H1 (cell line): ENCODE data around the gene GNAL. TPM values are rescaled to one million over a fixed set of nuclear protein-coding genes. Genes with fewer than 3 reads are reported as not detected.

Source experiments
- CTCF ChIA-PET: fragments of 300-600 bp; sonication (Branson Sonifier 250); formaldehyde crosslinking; loops from one replicate; lab custom pipeline; 2021; ENCODE audit not compliant: partially characterized antibody; lab: Charles Lee
- POLR2A ChIA-PET: fragments of 300-600 bp; sonication (Branson Sonifier 250); formaldehyde crosslinking; loops from one replicate; lab custom pipeline; 2021; ENCODE audit warnings: inconsistent platforms; ENCODE audit not compliant: partially characterized antibody; lab: Charles Lee
- DNase-seq, 2 experiments: peaks; one replicate each; pipeline versions ENCODE4 v3.0.0 to v3.0.0-alpha.2; 2010 to 2022; ENCODE audit warnings: low spot score in 2 of 2, low read depth in 1 of 2, mixed read lengths in 1 of 2
- FAIRE-seq: peaks from 2 replicates; lab custom pipeline; 2011; peaks lifted over from hg19 to GRCh38; lab: Jason Lieb, UNC
- H2AFZ ChIP-seq: 2 replicates; pipeline ENCODE4 v1.8.1; 2012; ENCODE audit warnings: low read length, inconsistent platforms
- H2AK5ac ChIP-seq: 2 replicates; pipeline ENCODE4 v1.6.1; 2013; ENCODE audit warnings: low read depth, low read length
- H2BK120ac ChIP-seq: replicated peaks from 2 replicates; pipeline ENCODE3; 2013; ENCODE audit warnings: low read depth, low read length, inconsistent platforms
- H2BK12ac ChIP-seq: 2 replicates; pipeline ENCODE4 v1.6.1; 2013; ENCODE audit warnings: low read depth, low read length
- H2BK15ac ChIP-seq: 2 replicates; pipeline ENCODE4 v1.6.1; 2013; ENCODE audit warnings: low read length
- H2BK20ac ChIP-seq: 2 replicates; pipeline ENCODE4 v1.6.1; 2013; ENCODE audit warnings: low read length
- H2BK5ac ChIP-seq: 2 replicates; pipeline ENCODE4 v1.6.1; 2013; ENCODE audit warnings: low read depth, low read length
- H3K14ac ChIP-seq: 2 replicates; pipeline ENCODE4 v1.6.1; 2013; ENCODE audit warnings: inconsistent platforms; ENCODE audit not compliant: insufficient read length
- H3K18ac ChIP-seq: 2 replicates; pipeline ENCODE4 v1.6.1; 2013; ENCODE audit warnings: low read length; ENCODE audit errors: extremely low read depth
- H3K23ac ChIP-seq: 2 replicates; pipeline ENCODE4 v1.6.1; 2013; ENCODE audit warnings: inconsistent platforms; ENCODE audit not compliant: insufficient read length
- H3K23me2 ChIP-seq: 2 replicates; pipeline ENCODE4 v1.6.1; 2013; ENCODE audit warnings: low read depth, low read length
- H3K27ac ChIP-seq: 2 replicates; pipeline ENCODE4 v1.6.1; 2011; ENCODE audit warnings: low read depth, low read length, inconsistent platforms
- H3K27me3 ChIP-seq, 4 experiments: replicated peaks in 1 of 4; 1 replicate in 1 of 4; 2 replicates in 3 of 4; pipeline versions ENCODE4 v1.6.1 to v1.8.1; 2011 to 2013; ENCODE audit warnings: low read length in 3 of 4, mild to moderate bottlenecking in 3 of 4, inconsistent platforms in 2 of 4, mixed read lengths in 2 of 4, moderate library complexity in 1 of 4; ENCODE audit not compliant: control insufficient read depth in 3 of 4, insufficient read depth in 3 of 4; ENCODE audit errors: extremely low read depth in 1 of 4
- H3K36me3 ChIP-seq, 4 experiments: 2 replicates each; pipeline versions ENCODE4 v1.6.1 to v1.8.1; 2011 to 2013; ENCODE audit warnings: mild to moderate bottlenecking in 4 of 4, low read length in 3 of 4, moderate library complexity in 2 of 4, control low read depth in 1 of 4, inconsistent platforms in 1 of 4; ENCODE audit not compliant: insufficient read depth in 4 of 4, control insufficient read depth in 2 of 4
- H3K4ac ChIP-seq: replicated peaks from 2 replicates; pipeline ENCODE3; 2013; ENCODE audit warnings: low read length, low read depth, mixed read lengths, inconsistent platforms; ENCODE audit not compliant: insufficient read length
- H3K4me1 ChIP-seq, 4 experiments: replicated peaks in 1 of 4; 1 replicate in 1 of 4; 2 replicates in 3 of 4; pipeline versions ENCODE4 v1.6.1 to v1.8.1; 2011 to 2013; ENCODE audit warnings: low read length in 3 of 4, inconsistent platforms in 2 of 4, mixed read lengths in 1 of 4; ENCODE audit not compliant: insufficient read depth in 4 of 4, control insufficient read depth in 3 of 4
- H3K4me2 ChIP-seq, 2 experiments: 2 replicates each; pipeline versions ENCODE4 v1.6.1 to v1.8.1; 2011 to 2013; ENCODE audit warnings: low read depth in 2 of 2, low read length in 2 of 2, control low read depth in 1 of 2, inconsistent platforms in 1 of 2, mild to moderate bottlenecking in 1 of 2; ENCODE audit not compliant: insufficient read depth in 1 of 2
- H3K4me3 ChIP-seq, 4 experiments: fragments of 200-600, 300-600 bp in 1 of 4; sonication (generic), shearing (Covaris generic), sonication (Bioruptor Twin) in 1 of 4; 2 replicates each; pipeline versions ENCODE4 v1.5.1 to v1.8.1; 2011 to 2016; ENCODE audit warnings: low read length in 4 of 4, low read depth in 3 of 4, control low read depth in 2 of 4, inconsistent platforms in 2 of 4, mild to moderate bottlenecking in 2 of 4, mixed read lengths in 1 of 4, moderate library complexity in 1 of 4; ENCODE audit not compliant: insufficient read depth in 2 of 4; ENCODE audit errors: extremely low read depth in 1 of 4
- H3K56ac ChIP-seq: replicated peaks from 2 replicates; pipeline ENCODE3; 2013; ENCODE audit warnings: low read depth, mild to moderate bottlenecking, mixed read lengths, low read length, inconsistent platforms; ENCODE audit not compliant: insufficient read length
- H3K79me1 ChIP-seq: 2 replicates; pipeline ENCODE4 v1.6.1; 2013; ENCODE audit warnings: low read depth, low read length, control low read depth
- H3K79me2 ChIP-seq, 2 experiments: 2 replicates each; pipeline versions ENCODE4 v1.6.1 to v1.8.1; 2012 to 2013; ENCODE audit warnings: low read length in 2 of 2, mild to moderate bottlenecking in 2 of 2, inconsistent platforms in 1 of 2; ENCODE audit not compliant: insufficient read depth in 2 of 2, control insufficient read depth in 1 of 2
- H3K9ac ChIP-seq, 4 experiments: replicated peaks in 1 of 4; 1 replicate in 1 of 4; 2 replicates in 3 of 4; pipeline versions ENCODE4 v1.6.1 to v1.8.1; 2011 to 2013; ENCODE audit warnings: low read depth in 3 of 4, low read length in 3 of 4, control low read depth in 2 of 4, mild to moderate bottlenecking in 2 of 4, moderate library complexity in 2 of 4, inconsistent platforms in 1 of 4; ENCODE audit errors: extremely low read depth in 1 of 4
- H3K9me3 ChIP-seq, 2 experiments: 2 replicates each; pipeline versions ENCODE4 v1.6.1 to v1.8.1; 2012 to 2013; ENCODE audit warnings: mild to moderate bottlenecking in 2 of 2, moderate library complexity in 2 of 2, control low read depth in 1 of 2, inconsistent platforms in 1 of 2, low read depth in 1 of 2, low read length in 1 of 2, mixed read lengths in 1 of 2; ENCODE audit not compliant: insufficient read depth in 2 of 2
- H4K20me1 ChIP-seq, 2 experiments: replicated peaks in 1 of 2; 2 replicates each; pipeline versions ENCODE3 to v1.8.1; 2011 to 2013; ENCODE audit warnings: inconsistent platforms in 2 of 2, low read length in 2 of 2, mild to moderate bottlenecking in 1 of 2; ENCODE audit not compliant: insufficient read depth in 2 of 2, control insufficient read depth in 1 of 2
- H4K5ac ChIP-seq: 2 replicates; pipeline ENCODE4 v1.6.1; 2013; ENCODE audit warnings: low read length, low read depth, mixed read lengths, inconsistent platforms; ENCODE audit not compliant: insufficient read length
- H4K8ac ChIP-seq: 2 replicates; pipeline ENCODE4 v1.8.0; 2013; ENCODE audit warnings: mild to moderate bottlenecking, moderate library complexity, low read length, inconsistent platforms; ENCODE audit not compliant: insufficient read depth; ENCODE audit errors: extremely low read depth
- H4K91ac ChIP-seq: replicated peaks from 2 replicates; pipeline ENCODE3; 2013; ENCODE audit warnings: low read length, mixed read lengths, inconsistent platforms; ENCODE audit not compliant: insufficient read length
- CBX5 ChIP-seq: fragments of 300-800, 300-1000 bp; sonication (generic); IDR thresholded peaks from 2 replicates; pipeline ENCODE4 v1.7.1; 2016; ENCODE audit warnings: antibody characterized with exemption, low read length, low read depth
- FOSL1 ChIP-seq: IDR thresholded peaks from 2 replicates; pipeline ENCODE4 v1.6.1; 2011; ENCODE audit warnings: mild to moderate bottlenecking, low read depth, low read length, moderate library complexity; ENCODE audit not compliant: insufficient read depth
- KDM1A ChIP-seq: fragments of 200-600, 300-600 bp; sonication (generic); IDR thresholded peaks from 2 replicates; pipeline ENCODE4 v1.7.1; 2016; ENCODE audit warnings: mild to moderate bottlenecking, low read length, borderline replicate concordance
- KDM5A ChIP-seq: fragments of 200-600 bp; IDR thresholded peaks from 2 replicates; pipeline ENCODE4 v1.7.1; 2012; ENCODE audit warnings: mild to moderate bottlenecking, low read length, inconsistent platforms, mixed read lengths
- POLR2AphosphoS5 ChIP-seq: IDR thresholded peaks from 2 replicates; pipeline ENCODE4 v1.6.1; 2011; ENCODE audit warnings: low read depth, low read length
- RBBP5 ChIP-seq: IDR thresholded peaks from 2 replicates; pipeline ENCODE4 v1.7.1; 2012; ENCODE audit warnings: low read depth, mild to moderate bottlenecking, inconsistent platforms, low read length, moderate library complexity, borderline replicate concordance
- TAF7 ChIP-seq: optimal IDR thresholded peaks from 2 replicates; pipeline ENCODE3; 2011; ENCODE audit warnings: low read depth, mild to moderate bottlenecking, inconsistent platforms, low read length, moderate library complexity, borderline replicate concordance
- TCF12 ChIP-seq: IDR thresholded peaks from 2 replicates; pipeline ENCODE4 v1.6.1; 2011; ENCODE audit warnings: low read depth, mild to moderate bottlenecking, low read length
- WGBS, 2 experiments: shearing (Covaris generic) in 1 of 2; methylation state at CpG; one replicate each; pipeline versions ENCODE4 v1.1.6 to v1.1.7; 2013 to 2015; ENCODE audit warnings: low lambda C conversion rate in 2 of 2, mixed read lengths in 2 of 2, inconsistent platforms in 1 of 2, low coverage in 1 of 2, missing lambda C conversion rate in 1 of 2; ENCODE audit not compliant: insufficient replicate concordance in 2 of 2, insufficient coverage in 1 of 2, insufficient read length in 1 of 2; ENCODE audit errors: extremely low coverage in 1 of 2, missing lambda C conversion rate in 1 of 2; 5-methylcytosine and 5-hydroxymethylcytosine counted together
- polyA plus RNA-seq, 7 experiments: library from polyadenylated mRNA; depleted of rRNA in 3 of 7; stranded (reverse) in 5 of 7; unstranded in 2 of 7; fragments of >200 nt in 5 of 7; fragments of 200-250 nt in 2 of 7; gene quantifications; 1 replicate in 5 of 7; 2 replicates in 1 of 7; 4 replicates in 1 of 7; pipeline versions ENCODE4 v1.2.1 to v1.2.3, GENCODE V29; 2011 to 2013; ENCODE audit warnings: missing spikeins in 2 of 7, mixed read lengths in 2 of 7
- total RNA-seq: library from RNA; stranded (reverse); fragmentation: NEBNext Ultra II Directional; extraction: Animal tissue kit (Norgen Biotek cat#: 25700); gene quantifications from 2 replicates; pipeline ENCODE4 v1.2.1, GENCODE V29; 2021
- TF ChIP-seq, protein P1 (sequence below): IDR thresholded peaks from 2 replicates; pipeline ENCODE4 v1.6.1; 2011; ENCODE audit warnings: low read length, improper control_type of control experiment
- TF ChIP-seq, protein P2 (sequence below), 3 experiments: IDR thresholded peaks; 1 replicate in 2 of 3; 2 replicates in 1 of 3; pipeline versions ENCODE4 v1.5.1 to v1.6.1; 2011; ENCODE audit warnings: low read length in 3 of 3, mild to moderate bottlenecking in 3 of 3, inconsistent platforms in 2 of 3, low read depth in 1 of 3, moderate library complexity in 1 of 3; ENCODE audit not compliant: insufficient read depth in 1 of 3; ENCODE audit errors: control extremely low read depth in 1 of 3

The GNAL gene
- total and polyA plus RNA-seq, 2 of the 8 experiments (the other 6 are each of a cell fraction or from before 2014, with no cell fraction given) = 13.2 to 18.3 TPM

DNA sequence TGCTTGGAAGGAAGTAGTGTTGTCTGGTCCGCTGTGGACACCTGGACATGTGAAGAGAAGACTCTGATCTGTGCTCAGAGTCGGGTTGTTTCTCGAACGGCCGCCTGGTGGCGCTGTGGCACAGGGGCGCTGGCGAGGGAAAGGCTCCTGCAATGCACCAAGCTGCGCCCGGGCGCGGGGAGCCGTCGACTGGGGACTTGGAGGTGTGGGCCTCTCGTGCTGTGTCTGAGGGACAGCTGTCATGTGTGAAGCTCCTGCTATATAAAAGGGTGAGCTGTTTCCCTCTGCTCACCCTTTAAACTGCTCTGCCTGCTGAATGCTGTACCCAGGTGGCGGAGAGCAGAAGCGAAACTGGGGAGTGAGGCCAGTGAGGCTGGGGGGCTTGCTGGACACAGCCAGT, 44.0 kb downstream of the GNAL start:
- peak overlapping the region; percentile 57 for H4K5ac ChIP-seq
- peak overlapping the region in 1 of 2 experiments; percentile 49; a peak in 1 of 4 replicates for H3K4me2 ChIP-seq
- no peaks in the 10 kb centered on the region for H3K23me2 ChIP-seq
- no peak overlapping the region for H2AK5ac ChIP-seq
- peak overlapping the region; percentile 81 for H2BK120ac ChIP-seq
- WGBS, 2 experiments = 22% methylated on average over 17 of the region's 17 CpGs; no CpG with 5 or more reads in 1 of the 2 experiments
- H3K4me3 ChIP-seq = no peak overlapping the region
- H3K56ac ChIP-seq = no peak overlapping the region
- H3K27ac ChIP-seq = no peak overlapping the region
- peak; percentile 84 for FAIRE-seq
- H4K20me1 ChIP-seq = no peaks in the 10 kb centered on the region
- H2BK15ac ChIP-seq = no peak overlapping the region
- ChIA-PET CTCF (interaction anchor here (0.6 to 7.8 kb wide), 49 partner anchors 9 to 317 kb away, joined by 3 to 65 read pairs (median 4); no protein-coding TSS in a partner anchor), POLR2A (interaction anchor here (1.0 kb wide), 1 partner anchor 53 kb away, joined by 3 read pairs; no protein-coding TSS in a partner anchor)
- no peak overlapping the region for H2BK12ac ChIP-seq
- H3K79me2 ChIP-seq = no peaks in the 10 kb centered on the region
- no peak overlapping the region for H3K4ac ChIP-seq
- peak overlapping the region; percentile 56 for H4K91ac ChIP-seq
- H3K36me3 ChIP-seq = no peaks in the 10 kb centered on the region
- no peak overlapping the region for H3K23ac ChIP-seq
- H4K8ac ChIP-seq = peak overlapping the region; percentile 69; the same call in 1 of the 2 replicates
- H3K9me3 ChIP-seq = no peaks in the 10 kb centered on the region
- H3K9ac ChIP-seq = no peak overlapping the region
- peaks cover 0 to 3% (median 0%) of the 10 kb centered on the region in 4 experiments; a peak in 1 of 7 replicates for H3K27me3 ChIP-seq
- H2BK5ac ChIP-seq = no peak overlapping the region
- H3K79me1 ChIP-seq = no peaks in the 10 kb centered on the region
- no peak overlapping the region for H2AFZ ChIP-seq
- H3K18ac ChIP-seq = peak overlapping the region; percentile 51; the same call in 1 of the 2 replicates
- peak; percentile 54 to 97 for DNase-seq
- peaks cover 0 to 2% (median 0%) of the 10 kb centered on the region in 4 experiments; a peak in 2 of 7 replicates for H3K4me1 ChIP-seq
- no peak overlapping the region for H3K14ac ChIP-seq
- H2BK20ac ChIP-seq = no peak overlapping the region
- TF ChIP-seq TAF7 (no peak), POLR2AphosphoS5 (no peak), KDM5A (no peak), TCF12 (no peak), CBX5 (no peak), FOSL1 (no peak), KDM1A (no peak), RBBP5 (no peak)
- TF ChIP-seq, protein P1, sequence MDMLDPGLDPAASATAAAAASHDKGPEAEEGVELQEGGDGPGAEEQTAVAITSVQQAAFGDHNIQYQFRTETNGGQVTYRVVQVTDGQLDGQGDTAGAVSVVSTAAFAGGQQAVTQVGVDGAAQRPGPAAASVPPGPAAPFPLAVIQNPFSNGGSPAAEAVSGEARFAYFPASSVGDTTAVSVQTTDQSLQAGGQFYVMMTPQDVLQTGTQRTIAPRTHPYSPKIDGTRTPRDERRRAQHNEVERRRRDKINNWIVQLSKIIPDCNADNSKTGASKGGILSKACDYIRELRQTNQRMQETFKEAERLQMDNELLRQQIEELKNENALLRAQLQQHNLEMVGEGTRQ = no peak
- TF ChIP-seq, protein P2, sequence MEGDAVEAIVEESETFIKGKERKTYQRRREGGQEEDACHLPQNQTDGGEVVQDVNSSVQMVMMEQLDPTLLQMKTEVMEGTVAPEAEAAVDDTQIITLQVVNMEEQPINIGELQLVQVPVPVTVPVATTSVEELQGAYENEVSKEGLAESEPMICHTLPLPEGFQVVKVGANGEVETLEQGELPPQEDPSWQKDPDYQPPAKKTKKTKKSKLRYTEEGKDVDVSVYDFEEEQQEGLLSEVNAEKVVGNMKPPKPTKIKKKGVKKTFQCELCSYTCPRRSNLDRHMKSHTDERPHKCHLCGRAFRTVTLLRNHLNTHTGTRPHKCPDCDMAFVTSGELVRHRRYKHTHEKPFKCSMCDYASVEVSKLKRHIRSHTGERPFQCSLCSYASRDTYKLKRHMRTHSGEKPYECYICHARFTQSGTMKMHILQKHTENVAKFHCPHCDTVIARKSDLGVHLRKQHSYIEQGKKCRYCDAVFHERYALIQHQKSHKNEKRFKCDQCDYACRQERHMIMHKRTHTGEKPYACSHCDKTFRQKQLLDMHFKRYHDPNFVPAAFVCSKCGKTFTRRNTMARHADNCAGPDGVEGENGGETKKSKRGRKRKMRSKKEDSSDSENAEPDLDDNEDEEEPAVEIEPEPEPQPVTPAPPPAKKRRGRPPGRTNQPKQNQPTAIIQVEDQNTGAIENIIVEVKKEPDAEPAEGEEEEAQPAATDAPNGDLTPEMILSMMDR (IDR thresholded peaks at IDR 0.05; ENCODE audit: control extremely low read depth in 1 of 3, insufficient read depth in 1 of 3, low read depth in 1 of 3, low read length in 3 of 3) = peak; percentile 82 to 96 (median 92)
